ENCODE data around the gene TCF3.
"Not testable (repeated sequence)": the region's sequence is repeated elsewhere in the genome, so short reads cannot be mapped to it uniquely, and the experiment has no call there.

The TCF3 gene

GRCh38 chr19:1668048-1668485 is 15.7 kb upstream of the TCF3 start:
- peaks cover 12% of the 10 kb centered on the region for H3K4me1 ChIP-seq (ENCODE audit: insufficient read depth, low read length)
- no peak overlapping the region for H3K4me3 ChIP-seq (ENCODE audit: low read length)
- H2AFZ ChIP-seq (ENCODE audit: low read depth, low read length) = no peak overlapping the region
- H3K9me3 ChIP-seq (ENCODE audit: low read length) = no peaks in the 10 kb centered on the region
- no peaks in the 10 kb centered on the region for H3K36me3 ChIP-seq (ENCODE audit: insufficient read depth, low read length)
- H3K27me3 ChIP-seq (ENCODE audit: insufficient read depth, low read length) = peaks cover 41% of the 10 kb centered on the region

DNA sequence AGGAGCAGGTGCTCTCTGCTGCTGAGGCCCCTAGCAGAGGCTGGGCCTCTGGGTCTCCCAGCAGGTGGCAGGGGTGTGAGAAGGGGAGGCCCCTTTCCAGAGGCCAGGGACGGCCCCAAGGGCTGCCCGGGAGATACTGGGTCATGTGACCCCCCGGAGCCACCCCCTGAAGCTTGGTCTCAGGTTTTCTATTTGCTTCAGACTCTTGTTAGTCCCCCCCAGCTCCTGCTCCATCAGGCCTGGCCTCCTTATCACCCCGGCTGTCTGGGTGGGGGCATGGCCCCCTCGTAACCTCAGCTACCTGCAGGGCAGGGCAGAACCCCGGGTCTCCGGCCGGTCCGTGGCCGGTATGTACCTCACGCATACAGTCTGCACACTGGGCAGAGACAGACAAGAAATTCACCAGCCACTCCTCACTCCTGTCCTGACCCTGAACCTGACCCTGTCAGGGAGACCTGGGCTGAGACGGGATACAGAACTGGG is 13.2 kb upstream of the TCF3 start:
- no peak overlapping the region for H3K4me3 ChIP-seq (ENCODE audit: low read length)
- no peak overlapping the region for H2AFZ ChIP-seq (ENCODE audit: low read depth, low read length)
- H3K36me3 ChIP-seq (ENCODE audit: insufficient read depth, low read length) = no peaks in the 10 kb centered on the region
- no peaks in the 10 kb centered on the region for H3K9me3 ChIP-seq (ENCODE audit: low read length)
- peaks cover 24% of the 10 kb centered on the region for H3K27me3 ChIP-seq (ENCODE audit: insufficient read depth, low read length)
- peaks cover 12% of the 10 kb centered on the region for H3K4me1 ChIP-seq (ENCODE audit: insufficient read depth, low read length)

GRCh38 chr19:1663852-1664251 is 11.4 kb upstream of the TCF3 start:
- H3K36me3 ChIP-seq (ENCODE audit: insufficient read depth, low read length) = no peaks in the 10 kb centered on the region
- no peak overlapping the region for H2AFZ ChIP-seq (ENCODE audit: low read depth, low read length)
- H3K4me1 ChIP-seq (ENCODE audit: insufficient read depth, low read length) = peaks cover 9% of the 10 kb centered on the region
- no peaks in the 10 kb centered on the region for H3K9me3 ChIP-seq (ENCODE audit: low read length)
- no peak overlapping the region for H3K4me3 ChIP-seq (ENCODE audit: low read length)
- H3K27me3 ChIP-seq (ENCODE audit: insufficient read depth, low read length) = peaks cover 12% of the 10 kb centered on the region

- not testable (repeated sequence) for H3K4me1 ChIP-seq (ENCODE audit: insufficient read depth, low read length); H3K36me3 ChIP-seq (ENCODE audit: insufficient read depth, low read length)
These were observed 10.8 kb upstream of the TCF3 start for GRCh38 chr19:1663227-1663626.

GRCh38 chr19:1661995-1662394 is 9.6 kb upstream of the TCF3 start:
- H3K9me3 ChIP-seq (ENCODE audit: low read length) = no peaks in the 10 kb centered on the region
- H3K4me1 ChIP-seq (ENCODE audit: insufficient read depth, low read length) = peaks cover 6% of the 10 kb centered on the region
- H3K27me3 ChIP-seq (ENCODE audit: insufficient read depth, low read length) = peaks cover 10% of the 10 kb centered on the region
- no peak overlapping the region for H2AFZ ChIP-seq (ENCODE audit: low read depth, low read length)
- H3K4me3 ChIP-seq (ENCODE audit: low read length) = no peak overlapping the region
- H3K36me3 ChIP-seq (ENCODE audit: insufficient read depth, low read length) = no peaks in the 10 kb centered on the region

More at GRCh38 chr19:1663227-1663626, 10.8 kb upstream of the TCF3 start:
- H3K9me3 ChIP-seq (ENCODE audit: low read length); H3K27me3 ChIP-seq (ENCODE audit: insufficient read depth, low read length); H2AFZ ChIP-seq (ENCODE audit: low read depth, low read length); H3K4me3 ChIP-seq (ENCODE audit: low read length): not testable (repeated sequence)

DNA sequence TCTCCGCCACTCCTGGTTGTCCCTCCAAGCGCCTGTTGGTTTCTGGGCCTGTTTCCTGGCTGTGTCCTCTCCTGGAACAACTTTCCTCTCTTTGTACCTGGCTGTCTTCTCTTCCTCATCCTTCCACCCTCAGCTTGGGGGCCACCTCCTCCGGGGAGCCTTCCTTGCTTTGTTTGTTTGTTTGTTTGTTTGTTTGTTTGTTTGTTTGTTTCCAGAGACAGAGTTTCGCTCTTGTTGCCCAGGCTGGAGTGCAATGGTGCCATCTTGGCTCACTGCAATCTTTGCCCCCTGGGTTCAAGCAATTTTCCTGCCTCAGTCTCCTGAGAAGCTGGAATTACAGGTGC is 6.6 kb upstream of the TCF3 start:
- Histone ChIP-seq H3K4me3 (ENCODE audit: low read length) (no peak overlapping the region), H3K9me3 (ENCODE audit: low read length) (no peaks in the 10 kb centered on the region), H3K4me1 (ENCODE audit: insufficient read depth, low read length) (no peaks in the 10 kb centered on the region), H3K27me3 (ENCODE audit: insufficient read depth, low read length) (peaks cover 18% of the 10 kb centered on the region), H2AFZ (ENCODE audit: low read depth, low read length) (no peak overlapping the region), H3K36me3 (ENCODE audit: insufficient read depth, low read length) (no peaks in the 10 kb centered on the region)

DNA sequence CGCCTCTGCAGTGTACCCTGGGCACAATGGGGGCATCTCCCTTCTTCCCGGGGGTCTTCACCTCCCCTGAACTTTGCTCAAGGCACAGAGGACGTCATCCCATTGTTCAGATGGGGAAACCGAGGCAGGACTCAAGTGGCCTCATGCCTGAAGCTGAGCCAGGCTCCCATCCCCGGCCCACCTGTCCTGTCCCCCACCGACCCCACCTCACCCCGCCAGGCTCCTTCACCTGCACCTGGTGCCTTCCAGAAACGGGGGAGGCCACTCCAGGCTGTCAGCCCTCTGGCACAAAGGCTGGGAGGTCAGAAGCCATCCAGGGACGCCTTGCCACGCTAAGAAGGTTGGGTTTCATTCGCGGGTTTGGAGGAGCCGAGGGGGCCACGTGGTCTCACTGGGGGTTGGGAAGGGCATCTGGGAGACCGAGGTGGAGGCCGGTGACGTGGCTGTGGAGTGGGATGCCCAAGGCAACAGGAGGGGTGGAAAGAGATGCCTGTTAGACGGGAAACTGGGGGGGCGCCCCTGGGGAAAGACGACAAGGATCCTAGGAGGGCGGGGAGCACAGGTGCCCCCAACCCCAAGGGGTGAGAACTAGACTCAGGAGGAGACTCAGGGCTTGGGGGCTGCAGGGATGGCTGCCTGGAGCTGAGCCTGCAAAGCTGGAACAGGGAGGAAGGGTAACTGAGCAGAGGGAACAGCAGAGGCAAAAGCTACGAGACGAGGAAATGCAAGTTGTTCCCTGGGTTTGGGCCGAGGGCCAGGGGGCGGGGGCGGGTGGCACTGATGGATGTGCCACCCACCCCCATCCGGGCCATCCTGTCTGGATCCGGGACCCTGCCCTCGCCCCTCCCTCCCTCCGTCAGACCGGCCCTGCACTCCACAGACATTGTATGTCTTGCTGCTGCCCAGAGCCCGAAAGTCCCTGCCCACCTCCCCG is 6.0 kb upstream of the TCF3 start:
- H3K27me3 ChIP-seq (ENCODE audit: insufficient read depth, low read length) = peaks cover 18% of the 10 kb centered on the region
- H3K36me3 ChIP-seq (ENCODE audit: insufficient read depth, low read length) = no peaks in the 10 kb centered on the region
- no peak overlapping the region for H2AFZ ChIP-seq (ENCODE audit: low read depth, low read length)
- H3K4me1 ChIP-seq (ENCODE audit: insufficient read depth, low read length) = no peaks in the 10 kb centered on the region
- no peaks in the 10 kb centered on the region for H3K9me3 ChIP-seq (ENCODE audit: low read length)
- H3K4me3 ChIP-seq (ENCODE audit: low read length) = no peak overlapping the region

GRCh38 chr19:1657746-1658145 is 5.3 kb upstream of the TCF3 start:
- H3K9me3 ChIP-seq (ENCODE audit: low read length) = no peaks in the 10 kb centered on the region
- H2AFZ ChIP-seq (ENCODE audit: low read depth, low read length) = no peak overlapping the region
- H3K4me1 ChIP-seq (ENCODE audit: insufficient read depth, low read length) = no peaks in the 10 kb centered on the region
- H3K36me3 ChIP-seq (ENCODE audit: insufficient read depth, low read length) = no peaks in the 10 kb centered on the region
- peaks cover 18% of the 10 kb centered on the region for H3K27me3 ChIP-seq (ENCODE audit: insufficient read depth, low read length)
- no peak overlapping the region for H3K4me3 ChIP-seq (ENCODE audit: low read length)

DNA sequence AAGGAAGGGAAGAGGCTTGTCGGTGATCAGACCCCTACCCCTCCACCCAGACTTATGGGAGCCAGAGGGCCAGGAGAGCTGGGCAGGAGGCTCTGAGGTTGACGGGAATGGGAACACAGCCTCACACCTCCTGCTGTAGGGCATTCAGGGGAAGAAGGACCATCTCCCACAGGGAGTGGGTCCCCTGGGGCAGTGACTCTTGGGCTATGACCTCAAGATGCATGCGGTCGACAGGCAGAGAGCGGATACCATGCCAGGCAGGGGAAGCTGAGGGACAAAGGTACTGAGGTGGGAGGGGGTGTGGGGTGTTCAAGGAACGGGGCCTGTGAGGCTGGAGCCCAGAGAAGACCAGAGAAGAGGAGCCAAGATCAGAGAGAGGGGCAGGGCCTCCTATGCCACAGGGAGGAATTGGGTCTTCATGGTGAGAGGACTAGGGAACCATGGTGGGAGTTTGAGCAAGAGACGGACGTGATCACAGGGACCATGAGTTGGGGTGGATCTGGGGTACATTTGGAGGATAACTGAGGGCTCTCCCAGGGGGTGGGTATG is 4.6 kb upstream of the TCF3 start:
- Histone ChIP-seq H3K4me3 (ENCODE audit: low read length) (no peak overlapping the region), H2AFZ (ENCODE audit: low read depth, low read length) (no peak overlapping the region), H3K36me3 (ENCODE audit: insufficient read depth, low read length) (no peaks in the 10 kb centered on the region), H3K4me1 (ENCODE audit: insufficient read depth, low read length) (no peaks in the 10 kb centered on the region), H3K27me3 (ENCODE audit: insufficient read depth, low read length) (peaks cover 18% of the 10 kb centered on the region), H3K9me3 (ENCODE audit: low read length) (no peaks in the 10 kb centered on the region)

DNA sequence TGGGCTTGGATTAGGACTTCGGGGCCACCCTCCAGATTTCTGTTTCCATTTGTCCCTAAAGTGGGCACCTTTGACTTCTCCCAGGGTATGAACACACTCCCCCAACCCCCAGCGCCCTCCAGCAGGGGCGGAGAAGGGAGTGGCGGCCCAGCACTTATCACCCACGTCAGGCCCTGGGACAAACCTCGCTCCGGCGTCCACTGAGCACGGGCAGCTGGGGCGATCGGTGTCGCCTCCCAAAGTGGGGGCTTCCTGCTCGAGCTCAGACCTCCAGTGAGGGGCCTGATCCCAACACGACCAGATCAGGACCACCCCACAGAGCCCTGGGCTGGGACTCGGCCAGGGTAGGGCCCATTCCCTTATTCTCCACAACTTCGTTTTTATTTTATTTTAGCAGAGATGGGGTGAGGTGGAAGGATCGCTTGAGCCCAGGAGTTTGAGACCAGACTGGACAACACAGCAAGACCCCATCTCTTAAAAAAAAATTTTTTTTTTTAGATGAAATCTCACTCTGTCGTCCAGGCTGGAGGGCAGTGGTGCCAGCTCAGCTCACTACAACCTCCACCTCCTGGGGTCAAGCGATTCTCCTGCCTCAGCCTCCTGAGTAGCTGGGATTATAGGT is 3.7 kb upstream of the TCF3 start:
- H3K36me3 ChIP-seq (ENCODE audit: insufficient read depth, low read length) = no peaks in the 10 kb centered on the region
- no peak overlapping the region for H2AFZ ChIP-seq (ENCODE audit: low read depth, low read length)
- peaks cover 18% of the 10 kb centered on the region for H3K27me3 ChIP-seq (ENCODE audit: insufficient read depth, low read length)
- no peaks in the 10 kb centered on the region for H3K4me1 ChIP-seq (ENCODE audit: insufficient read depth, low read length)
- H3K9me3 ChIP-seq (ENCODE audit: low read length) = no peaks in the 10 kb centered on the region
- no peak overlapping the region for H3K4me3 ChIP-seq (ENCODE audit: low read length)

DNA sequence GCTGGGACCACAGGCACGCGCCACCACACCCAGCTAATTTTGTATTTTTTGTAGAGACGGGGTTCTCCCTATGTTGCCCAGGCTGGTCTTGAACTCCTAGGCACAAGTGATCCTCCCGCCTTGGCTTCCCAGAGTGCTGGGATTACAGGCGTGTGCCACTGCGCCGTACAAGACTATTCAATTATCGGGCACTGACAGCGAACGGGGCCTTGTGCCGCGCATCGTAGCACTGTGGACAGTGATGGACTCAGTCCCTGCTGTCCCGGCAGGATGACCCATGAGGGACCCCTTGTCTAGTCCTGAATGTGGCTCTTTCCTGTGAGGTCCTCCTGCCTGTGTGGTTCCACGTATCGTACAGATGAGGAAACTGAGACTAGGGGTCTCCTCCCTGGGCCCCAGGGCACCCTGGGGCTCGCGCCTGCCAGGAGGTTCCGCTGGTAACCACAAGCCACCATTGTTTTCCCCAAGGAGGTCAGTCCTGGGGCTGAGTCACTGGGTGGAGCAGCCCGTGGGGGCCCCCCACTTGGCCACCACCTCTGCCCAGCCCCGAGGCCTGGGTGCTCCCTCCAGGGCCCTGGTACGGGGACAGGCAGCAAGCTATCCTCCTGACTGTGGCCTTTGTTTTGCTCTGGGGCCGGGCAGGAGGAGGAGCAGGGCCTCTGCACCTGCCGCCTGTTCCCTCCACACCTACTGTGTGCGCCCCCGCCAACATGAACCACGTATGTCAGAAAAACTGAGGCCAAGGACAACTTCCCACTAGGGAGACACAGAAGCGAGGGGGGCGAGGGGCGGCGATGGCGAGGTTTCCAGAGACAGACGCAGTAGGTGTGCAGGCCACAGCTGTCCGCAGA is 2.9 kb upstream of the TCF3 start:
- H2AFZ ChIP-seq (ENCODE audit: low read depth, low read length) = no peak overlapping the region
- H3K36me3 ChIP-seq (ENCODE audit: insufficient read depth, low read length) = peaks cover under 1% of the 10 kb centered on the region
- H3K27me3 ChIP-seq (ENCODE audit: insufficient read depth, low read length) = peaks cover 18% of the 10 kb centered on the region
- H3K4me1 ChIP-seq (ENCODE audit: insufficient read depth, low read length) = peaks cover 7% of the 10 kb centered on the region
- no peaks in the 10 kb centered on the region for H3K9me3 ChIP-seq (ENCODE audit: low read length)
- H3K4me3 ChIP-seq (ENCODE audit: low read length) = no peak overlapping the region

DNA sequence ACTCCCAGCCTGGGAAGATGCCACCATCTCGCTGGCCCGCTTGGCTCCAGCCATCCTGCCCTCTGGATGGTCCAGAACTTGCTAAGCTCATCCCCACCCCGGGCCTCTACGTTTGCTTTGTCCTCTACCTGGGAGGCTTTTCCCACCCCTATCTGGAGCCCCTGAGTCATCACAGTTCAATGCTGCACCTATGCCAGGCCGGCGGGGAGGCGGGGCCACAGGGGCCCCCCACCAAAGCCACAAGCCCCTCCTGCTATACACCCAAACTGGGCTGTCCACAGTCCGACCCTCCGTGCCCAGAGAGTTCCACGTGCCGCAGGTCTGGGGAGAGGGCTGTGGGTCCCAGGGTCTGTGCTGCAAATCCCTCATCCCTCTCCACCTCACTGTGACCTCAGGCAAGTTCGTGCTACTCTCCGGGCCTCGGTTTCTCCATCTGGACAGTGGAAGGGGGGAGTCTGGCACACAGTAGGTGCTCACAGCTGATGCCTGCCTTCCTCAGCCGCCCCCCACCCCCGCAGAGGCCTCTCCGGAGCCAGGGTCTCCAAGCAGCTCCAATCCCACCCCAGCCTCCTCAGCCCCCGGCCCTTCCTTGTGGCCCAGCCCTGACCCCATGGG is 1.9 kb upstream of the TCF3 start:
- peaks cover 10% of the 10 kb centered on the region for H3K36me3 ChIP-seq (ENCODE audit: insufficient read depth, low read length)
- H3K4me3 ChIP-seq (ENCODE audit: low read length) = no peak overlapping the region
- H2AFZ ChIP-seq (ENCODE audit: low read depth, low read length) = no peak overlapping the region
- peaks cover 12% of the 10 kb centered on the region for H3K4me1 ChIP-seq (ENCODE audit: insufficient read depth, low read length)
- peaks cover 18% of the 10 kb centered on the region for H3K27me3 ChIP-seq (ENCODE audit: insufficient read depth, low read length)
- H3K9me3 ChIP-seq (ENCODE audit: low read length) = no peaks in the 10 kb centered on the region
